Lower lobe of right lung (tissue), 2 donors: ENCODE data around the gene CADM4. TPM values are rescaled to one million over a fixed set of nuclear protein-coding genes. Genes with fewer than 3 reads are reported as not detected.
"Not testable (repeated sequence)": the region's sequence is repeated elsewhere in the genome, so short reads cannot be mapped to it uniquely, and the experiment has no call there.

Experiments used
- ATAC-seq, 2 donors: fragments of 200-7000 bp; cut with Tn5 transposase; one replicate each; pipeline ENCODE4 v1.9.1; 2020 to 2022; ENCODE audit warnings: mild to moderate bottlenecking in 2 of 2, moderate library complexity in 2 of 2
- DNase-seq: peaks from one replicate; pipeline ENCODE4 v3.0.0-alpha.2; 2020
- H3K27ac ChIP-seq: fragments of 200-600 bp; one replicate; pipeline ENCODE4 v1.8.0; 2022
- H3K27me3 ChIP-seq: fragments of 200-600 bp; one replicate; pipeline ENCODE4 v1.8.0; 2022; ENCODE audit warnings: low read depth
- H3K36me3 ChIP-seq: fragments of 200-600 bp; one replicate; pipeline ENCODE4 v1.8.0; 2022; ENCODE audit warnings: mild to moderate bottlenecking
- H3K4me1 ChIP-seq: fragments of 200-600 bp; one replicate; pipeline ENCODE4 v1.8.0; 2022
- H3K4me3 ChIP-seq: fragments of 200-600 bp; one replicate; pipeline ENCODE4 v1.8.0; 2022; ENCODE audit warnings: mild to moderate bottlenecking
- H3K9me3 ChIP-seq: fragments of 200-600 bp; one replicate; pipeline ENCODE4 v1.8.0; 2022
- CTCF ChIP-seq: fragments of 200-600 bp; IDR thresholded peaks from one replicate; pipeline ENCODE4 v1.8.0; 2022; ENCODE audit warnings: antibody characterized with exemption, mild to moderate bottlenecking
- intact Hi-C: fragments of 100-400 bp; cut with DNase I; formaldehyde crosslinking; loops from one replicate; pipeline ENCODE4 v1.11.0; 2022
- total RNA-seq: library from RNA; stranded (reverse); fragmentation: NEBNext Ultra II Directional; extraction: Animal tissue kit (Norgen Biotek cat#: 25700); gene quantifications from one replicate; pipeline ENCODE4 v1.2.1, GENCODE V29; 2021
- donor health status: DM: no; HTN: yes; CAD: no; lungs with severe emphysema.

Gene CADM4
- total RNA-seq, 1 donor from 2014 or later, result 8.1 TPM

- DNase-seq (no peak), ATAC-seq (peak; percentile 72 to 78)
- Histone ChIP-seq H3K27ac (no peak overlapping the region), H3K27me3 (no peaks in the 10 kb centered on the region), H3K36me3 (peaks cover 99% of the 10 kb centered on the region), H3K4me3 (no peak overlapping the region), H3K9me3 (no peaks in the 10 kb centered on the region), H3K4me1 (peaks cover 5% of the 10 kb centered on the region)
- intact Hi-C loops, result no loop called here
- peak; percentile 76 for TF ChIP-seq CTCF
These were observed 12.3 kb upstream of the CADM4 start for GRCh38 chr19:43651758-43652545.

- H3K27ac ChIP-seq, ATAC-seq, intact Hi-C loops, DNase-seq, H3K9me3 ChIP-seq, H3K4me1 ChIP-seq, H3K27me3 ChIP-seq, H3K4me3 ChIP-seq: not testable (repeated sequence)
- peaks cover 88% of the 10 kb centered on the region for H3K36me3 ChIP-seq
These were observed 10.6 kb upstream of the CADM4 start for GRCh38 chr19:43650276-43650675.

- intact Hi-C loops, result no loop called here
- ATAC-seq, result no peak
- TF ChIP-seq CTCF, result no peak
- Histone ChIP-seq H3K4me1 (peaks cover 5% of the 10 kb centered on the region), H3K36me3 (peaks cover 81% of the 10 kb centered on the region), H3K4me3 (no peak overlapping the region), H3K27me3 (no peaks in the 10 kb centered on the region), H3K9me3 (no peaks in the 10 kb centered on the region), H3K27ac (no peak overlapping the region)
- DNase-seq, result no peak
These were observed 9.9 kb upstream of the CADM4 start for GRCh38 chr19:43649514-43649913.

- H3K27ac ChIP-seq, result no peak overlapping the region
- no peaks in the 10 kb centered on the region for H3K27me3 ChIP-seq
- DNase-seq (no peak), ATAC-seq (no peak)
- intact Hi-C loops, result no loop called here
- H3K36me3 ChIP-seq, result peaks cover 72% of the 10 kb centered on the region
- H3K9me3 ChIP-seq, result no peaks in the 10 kb centered on the region
- no peak overlapping the region for H3K4me3 ChIP-seq
- peaks cover 5% of the 10 kb centered on the region for H3K4me1 ChIP-seq
- TF ChIP-seq CTCF, result no peak
These were observed 9.0 kb upstream of the CADM4 start for GRCh38 chr19:43648633-43649032.

GRCh38 chr19:43644181-43644580 is 4.5 kb upstream of the CADM4 start:
- Histone ChIP-seq H3K9me3 (no peaks in the 10 kb centered on the region), H3K36me3 (peaks cover 28% of the 10 kb centered on the region), H3K4me1 (peaks cover 8% of the 10 kb centered on the region), H3K27ac (no peak overlapping the region), H3K27me3 (no peaks in the 10 kb centered on the region), H3K4me3 (no peak overlapping the region)
- intact Hi-C loops, result no loop called here
- DNase-seq, result no peak
- no peak for ATAC-seq
- TF ChIP-seq CTCF, result no peak

- no peak for ATAC-seq
- intact Hi-C loops, result no loop called here
These were observed 3.7 kb upstream of the CADM4 start for GRCh38 chr19:43643326-43643725.

More at GRCh38 chr19:43643326-43643725, 3.7 kb upstream of the CADM4 start:
- no peaks in the 10 kb centered on the region for H3K9me3 ChIP-seq
- H3K27me3 ChIP-seq, result peaks cover 3% of the 10 kb centered on the region
- no peak overlapping the region for H3K27ac ChIP-seq
- no peak for TF ChIP-seq CTCF
- no peak overlapping the region for H3K4me3 ChIP-seq
- peaks cover 8% of the 10 kb centered on the region for H3K4me1 ChIP-seq
- DNase-seq, result no peak
- H3K36me3 ChIP-seq, result peaks cover 20% of the 10 kb centered on the region
